Measurements from ENCODE around the gene APOB.

APOB gene

DNA sequence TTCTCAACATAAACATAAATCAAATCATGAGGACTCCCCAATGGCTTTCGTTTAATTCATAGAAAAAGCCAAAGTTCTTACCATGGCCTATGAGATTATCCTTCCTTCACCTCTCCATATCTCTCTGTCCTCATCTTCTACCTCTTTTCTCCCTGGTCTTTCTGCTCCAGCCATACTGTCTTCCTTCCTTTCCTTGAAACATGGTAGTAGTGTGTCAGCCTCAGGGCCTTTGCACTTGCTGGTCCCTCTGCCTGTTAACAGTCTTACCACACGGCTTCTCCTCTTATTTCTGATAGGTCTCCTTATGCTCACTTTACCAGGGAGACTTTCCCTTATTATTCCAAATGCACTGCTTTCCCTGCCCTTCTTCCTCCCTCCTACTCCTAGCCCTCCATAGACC lies 25.6 kb downstream of the APOB start:
- no peak overlapping the region for H3K4me2 ChIP-seq (ENCODE audit: low read length)
- no peaks in the 10 kb centered on the region for H3K9me2 ChIP-seq (ENCODE audit: low read depth, low read length)
- H3K4me1 ChIP-seq (ENCODE audit: insufficient read depth, low read length, severe bottlenecking): no peaks in the 10 kb centered on the region
- H4K20me1 ChIP-seq (ENCODE audit: insufficient read depth, low read length): no peaks in the 10 kb centered on the region
- H3K79me2 ChIP-seq (ENCODE audit: insufficient read depth, low read length): no peaks in the 10 kb centered on the region
- no peaks in the 10 kb centered on the region for H3K36me3 ChIP-seq (ENCODE audit: insufficient read depth, low read length)
- H3K27me3 ChIP-seq (ENCODE audit: insufficient read depth, low read length): no peaks in the 10 kb centered on the region; the same call in 1 of the 2 replicates
- H3K4me3 ChIP-seq (ENCODE audit: low read depth, low read length, poor library complexity, severe bottlenecking): no peak overlapping the region
- H3K27ac ChIP-seq (ENCODE audit: low read depth, low read length, poor library complexity, severe bottlenecking): no peak overlapping the region
- H3K9ac ChIP-seq (ENCODE audit: low read length): no peak overlapping the region
- no peaks in the 10 kb centered on the region for H3K9me3 ChIP-seq (ENCODE audit: low read length)
- no peak overlapping the region for H2AFZ ChIP-seq (ENCODE audit: low read length)
- TF ChIP-seq EZH2 (IDR thresholded peaks at IDR 0.05; ENCODE audit: borderline replicate concordance, low read length): no peak
- TF ChIP-seq, protein P1, sequence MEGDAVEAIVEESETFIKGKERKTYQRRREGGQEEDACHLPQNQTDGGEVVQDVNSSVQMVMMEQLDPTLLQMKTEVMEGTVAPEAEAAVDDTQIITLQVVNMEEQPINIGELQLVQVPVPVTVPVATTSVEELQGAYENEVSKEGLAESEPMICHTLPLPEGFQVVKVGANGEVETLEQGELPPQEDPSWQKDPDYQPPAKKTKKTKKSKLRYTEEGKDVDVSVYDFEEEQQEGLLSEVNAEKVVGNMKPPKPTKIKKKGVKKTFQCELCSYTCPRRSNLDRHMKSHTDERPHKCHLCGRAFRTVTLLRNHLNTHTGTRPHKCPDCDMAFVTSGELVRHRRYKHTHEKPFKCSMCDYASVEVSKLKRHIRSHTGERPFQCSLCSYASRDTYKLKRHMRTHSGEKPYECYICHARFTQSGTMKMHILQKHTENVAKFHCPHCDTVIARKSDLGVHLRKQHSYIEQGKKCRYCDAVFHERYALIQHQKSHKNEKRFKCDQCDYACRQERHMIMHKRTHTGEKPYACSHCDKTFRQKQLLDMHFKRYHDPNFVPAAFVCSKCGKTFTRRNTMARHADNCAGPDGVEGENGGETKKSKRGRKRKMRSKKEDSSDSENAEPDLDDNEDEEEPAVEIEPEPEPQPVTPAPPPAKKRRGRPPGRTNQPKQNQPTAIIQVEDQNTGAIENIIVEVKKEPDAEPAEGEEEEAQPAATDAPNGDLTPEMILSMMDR (IDR thresholded peaks at IDR 0.05; ENCODE audit: low read length): no peak
- H3F3A ChIP-seq (ENCODE audit: insufficient read depth, low read length): no peaks in the 10 kb centered on the region

DNA sequence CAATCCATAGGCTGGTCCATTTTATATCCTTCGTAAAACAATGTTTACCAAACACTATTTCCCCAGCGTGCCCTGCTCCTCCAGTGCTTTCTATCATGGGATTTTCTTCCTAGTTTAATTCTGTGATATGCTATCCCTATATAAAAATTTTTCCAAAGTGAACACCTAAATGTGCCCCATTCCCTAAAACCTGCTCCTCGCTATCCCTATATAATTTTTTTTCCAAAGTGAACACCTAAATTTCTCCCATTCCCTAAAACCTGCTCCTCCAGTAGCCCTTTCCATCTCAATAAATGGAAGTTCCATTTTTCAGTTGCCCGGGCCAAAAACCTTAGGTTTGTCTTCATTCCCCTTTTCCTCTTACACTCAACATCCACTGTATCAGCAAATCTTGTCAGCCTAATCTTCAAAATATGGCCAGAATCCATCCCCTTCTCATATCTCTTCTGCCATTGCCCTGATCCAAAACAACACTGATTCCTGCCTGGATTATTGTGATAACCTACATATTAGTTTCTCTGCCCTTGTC lies 26.1 kb downstream of the APOB start:
- Histone ChIP-seq H3K9me3 (ENCODE audit: low read length) (no peaks in the 10 kb centered on the region), H3K4me1 (ENCODE audit: insufficient read depth, low read length, severe bottlenecking) (no peaks in the 10 kb centered on the region), H3F3A (ENCODE audit: insufficient read depth, low read length) (no peaks in the 10 kb centered on the region), H3K27me3 (ENCODE audit: insufficient read depth, low read length) (no peaks in the 10 kb centered on the region; the same call in 1 of the 2 replicates), H3K27ac (ENCODE audit: low read depth, low read length, poor library complexity, severe bottlenecking) (no peak overlapping the region), H3K4me2 (ENCODE audit: low read length) (no peak overlapping the region), H3K9ac (ENCODE audit: low read length) (no peak overlapping the region), H3K79me2 (ENCODE audit: insufficient read depth, low read length) (no peaks in the 10 kb centered on the region), H3K9me2 (ENCODE audit: low read depth, low read length) (no peaks in the 10 kb centered on the region), H3K4me3 (ENCODE audit: low read depth, low read length, poor library complexity, severe bottlenecking) (no peak overlapping the region), H2AFZ (ENCODE audit: low read length) (no peak overlapping the region), H3K36me3 (ENCODE audit: insufficient read depth, low read length) (no peaks in the 10 kb centered on the region), H4K20me1 (ENCODE audit: insufficient read depth, low read length) (no peaks in the 10 kb centered on the region)
- TF ChIP-seq, protein P1 (IDR thresholded peaks at IDR 0.05; ENCODE audit: low read length): no peak
- TF ChIP-seq EZH2 (IDR thresholded peaks at IDR 0.05; ENCODE audit: borderline replicate concordance, low read length): no peak

DNA sequence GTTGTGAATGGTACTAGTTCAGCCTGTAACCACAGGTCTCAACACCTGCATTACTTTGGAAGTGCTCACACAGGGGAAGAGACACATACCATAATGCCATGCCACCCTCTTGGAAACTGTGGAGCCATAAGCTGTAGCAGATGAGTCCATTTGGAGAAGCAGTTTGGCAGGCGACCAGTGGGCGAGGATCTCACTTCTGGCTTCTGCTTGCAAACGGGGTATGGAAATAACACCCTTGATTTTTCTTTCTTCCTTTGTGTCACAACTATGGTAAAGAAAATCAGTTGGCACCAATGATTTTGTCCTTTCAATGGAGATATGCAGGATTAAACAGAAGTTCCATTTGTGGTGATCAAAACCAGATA lies 28.6 kb downstream of the APOB start:
- no peaks in the 10 kb centered on the region for H4K20me1 ChIP-seq (ENCODE audit: insufficient read depth, low read length)
- H3F3A ChIP-seq (ENCODE audit: insufficient read depth, low read length): no peaks in the 10 kb centered on the region
- no peak overlapping the region for H3K27ac ChIP-seq (ENCODE audit: low read depth, low read length, poor library complexity, severe bottlenecking)
- no peaks in the 10 kb centered on the region for H3K9me3 ChIP-seq (ENCODE audit: low read length)
- TF ChIP-seq, protein P1 (IDR thresholded peaks at IDR 0.05; ENCODE audit: low read length): no peak
- TF ChIP-seq EZH2 (IDR thresholded peaks at IDR 0.05; ENCODE audit: borderline replicate concordance, low read length): no peak
- H3K36me3 ChIP-seq (ENCODE audit: insufficient read depth, low read length): no peaks in the 10 kb centered on the region
- no peaks in the 10 kb centered on the region for H3K4me1 ChIP-seq (ENCODE audit: insufficient read depth, low read length, severe bottlenecking)
- H2AFZ ChIP-seq (ENCODE audit: low read length): no peak overlapping the region
- no peak overlapping the region for H3K4me2 ChIP-seq (ENCODE audit: low read length)
- H3K27me3 ChIP-seq (ENCODE audit: insufficient read depth, low read length): no peaks in the 10 kb centered on the region; the same call in 1 of the 2 replicates
- no peaks in the 10 kb centered on the region for H3K9me2 ChIP-seq (ENCODE audit: low read depth, low read length)
- H3K4me3 ChIP-seq (ENCODE audit: low read depth, low read length, poor library complexity, severe bottlenecking): no peak overlapping the region
- H3K9ac ChIP-seq (ENCODE audit: low read length): no peak overlapping the region
- no peaks in the 10 kb centered on the region for H3K79me2 ChIP-seq (ENCODE audit: insufficient read depth, low read length)

Measured in OCI-LY1 (cell line).